Stimulated activated CD8-positive, alpha-beta memory T cell treated with anti-CD3 and anti-CD28 coated beads, Interleukin-7, amount 100 ng/mL, for 24 hours (primary cell): Measurements from ENCODE around the gene VARS2.
"Not testable (repeated sequence)": the region's sequence is repeated elsewhere in the genome, so short reads cannot be mapped to it uniquely, and the experiment has no call there.

ENCODE experiments used
- DNase-seq: peaks from one replicate; pipeline ENCODE4 v3.0.0-alpha.2; 2020; ENCODE audit warnings: low read depth

VARS2 gene

GRCh38 chr6:30964075-30964474 lies 50.0 kb downstream of the VARS2 start:
- no peak for DNase-seq

- no peak for DNase-seq
These were observed 51.1 kb downstream of the VARS2 start for GRCh38 chr6:30965140-30965601.

GRCh38 chr6:30966154-30966553 lies 52.1 kb downstream of the VARS2 start:
- DNase-seq, result no peak

GRCh38 chr6:30969171-30969570 lies 55.1 kb downstream of the VARS2 start:
- DNase-seq, result not testable (repeated sequence)

- no peak for DNase-seq
These were observed 56.9 kb downstream of the VARS2 start for GRCh38 chr6:30970946-30971345.

- DNase-seq, result no peak
These were observed 58.8 kb downstream of the VARS2 start for GRCh38 chr6:30972816-30973215.

GRCh38 chr6:30974490-30975252 lies 60.6 kb downstream of the VARS2 start:
- DNase-seq, result no peak
